Kidney capillary endothelial cell (primary cell): ENCODE measurements around the gene CCDC27.
A peak's percentile ranks its signal among the peaks of the same experiment; 100 is the strongest.
"Not testable (repeated sequence)": the region's sequence is repeated elsewhere in the genome, so short reads cannot be mapped to it uniquely, and the experiment has no call there.

Source experiments
- DNase-seq: peaks from one replicate; pipeline ENCODE4 v3.0.0-alpha.2; 2018; ENCODE audit warnings: low spot score

CCDC27 gene

GRCh38 chr1:3736708-3737107 lies 15.5 kb upstream of the CCDC27 start:
- no peak for DNase-seq

DNA sequence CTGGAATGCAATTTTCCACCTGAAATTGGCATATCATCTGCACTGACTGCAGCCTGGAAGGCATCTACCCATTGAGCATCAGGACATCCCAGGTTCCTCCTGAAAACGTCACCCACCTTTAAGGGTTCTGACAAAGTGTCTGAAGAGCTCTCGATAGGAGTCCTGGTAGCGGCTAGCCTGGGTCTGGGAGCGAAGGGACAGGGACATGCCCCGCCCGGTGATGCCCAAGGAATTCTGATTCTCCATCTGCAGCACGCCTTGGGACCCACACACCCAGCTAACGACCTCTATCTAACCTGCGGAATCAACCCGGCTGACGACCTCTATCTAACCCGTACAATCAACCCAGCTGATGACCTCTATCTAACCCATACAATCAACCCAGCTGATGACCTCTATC lies 13.3 kb upstream of the CCDC27 start:
- DNase-seq = no peak

DNA sequence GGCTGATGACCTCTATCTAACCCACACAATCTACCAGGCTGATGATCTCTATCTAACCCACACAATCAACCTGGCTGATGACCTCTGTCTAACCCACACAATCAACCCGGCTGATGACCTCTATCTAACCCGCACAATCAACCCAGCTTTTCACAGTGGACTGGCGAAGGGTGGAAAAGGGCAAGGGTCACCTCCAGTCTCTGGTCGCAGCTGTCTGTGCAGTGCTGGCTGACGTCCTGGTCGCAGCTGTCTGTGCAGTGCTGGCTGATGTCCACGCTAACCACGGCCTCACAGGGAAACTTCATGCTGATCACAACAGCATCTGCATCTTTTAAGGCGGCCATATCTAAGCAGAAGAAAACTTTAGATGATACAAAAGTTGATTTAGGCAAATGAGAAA lies 12.2 kb upstream of the CCDC27 start:
- DNase-seq = no peak

DNA sequence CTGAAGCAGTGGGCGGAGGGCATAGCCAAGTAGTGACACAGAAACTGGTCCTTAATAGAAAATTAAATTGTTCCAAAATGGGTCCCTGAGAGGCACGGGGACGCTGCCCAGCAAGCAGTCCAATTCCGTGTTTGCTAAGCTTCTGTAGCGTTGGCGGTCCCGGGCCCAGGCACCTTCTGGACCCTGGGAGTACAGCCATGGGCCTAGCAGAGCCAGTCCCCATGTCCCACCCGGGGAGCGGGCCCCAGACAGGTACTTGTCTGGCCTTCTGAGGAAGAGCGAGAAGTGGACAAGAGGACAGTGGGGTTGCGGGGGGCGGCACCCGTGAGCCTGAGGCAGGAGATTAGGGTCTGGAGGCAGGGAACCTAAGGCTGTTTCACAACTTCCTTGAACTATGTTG lies 11.5 kb upstream of the CCDC27 start:
- DNase-seq = no peak

GRCh38 chr1:3741566-3742438 lies 10.4 kb upstream of the CCDC27 start:
- no peak for DNase-seq

GRCh38 chr1:3742439-3743298 lies 9.6 kb upstream of the CCDC27 start:
- DNase-seq = no peak

DNA sequence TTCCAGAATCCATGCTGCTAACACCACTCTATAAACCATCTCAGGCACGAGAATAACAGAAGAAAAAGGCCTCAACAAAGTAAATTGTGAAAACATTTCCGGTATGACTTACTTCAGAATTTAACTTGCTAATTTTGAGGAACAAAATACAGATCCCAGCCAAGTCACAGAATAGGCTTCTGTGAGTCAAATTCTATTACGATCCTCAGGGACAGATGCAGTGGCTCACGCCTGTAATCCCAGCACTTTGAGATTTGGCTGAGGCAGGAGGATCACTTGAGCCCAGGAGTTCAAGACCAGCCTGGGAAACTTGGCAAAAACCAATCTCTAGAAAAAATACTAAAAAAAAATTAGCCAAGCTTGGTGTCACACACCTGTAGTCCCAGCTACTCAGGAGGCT lies 8.8 kb upstream of the CCDC27 start:
- no peak for DNase-seq

- DNase-seq = no peak
These were observed 8.4 kb upstream of the CCDC27 start for GRCh38 chr1:3743826-3744225.

DNA sequence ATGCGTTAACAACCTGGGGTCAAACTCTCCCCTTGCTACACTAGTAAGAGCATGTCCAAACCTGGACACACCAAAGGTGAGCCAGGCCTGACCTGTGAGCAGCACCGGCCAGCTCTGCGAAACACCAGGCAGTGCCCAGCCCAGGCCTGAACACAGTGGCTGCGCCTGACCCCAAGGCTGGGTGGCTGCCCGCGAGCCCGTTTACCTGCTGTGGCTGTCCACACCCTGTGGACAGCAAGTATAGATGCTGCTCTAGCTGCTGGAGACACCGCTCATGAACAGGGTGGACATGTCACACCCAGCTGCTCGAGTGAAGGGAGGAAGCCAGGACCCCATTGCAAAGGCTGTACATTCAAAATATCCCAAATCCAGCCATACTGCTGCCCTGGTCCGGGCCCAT lies 7.6 kb upstream of the CCDC27 start:
- no peak for DNase-seq

- no peak for DNase-seq
These were observed 7.2 kb upstream of the CCDC27 start for GRCh38 chr1:3745071-3745470.

- no peak for DNase-seq
These were observed 6.5 kb upstream of the CCDC27 start for GRCh38 chr1:3745590-3746381.

- DNase-seq = no peak
These were observed 5.8 kb upstream of the CCDC27 start for GRCh38 chr1:3746389-3746829.

- peak; percentile 48 for DNase-seq
These were observed 5.3 kb upstream of the CCDC27 start for GRCh38 chr1:3746830-3747521.

GRCh38 chr1:3747522-3747848 lies 4.8 kb upstream of the CCDC27 start:
- DNase-seq = no peak

- no peak for DNase-seq
These were observed 4.3 kb upstream of the CCDC27 start for GRCh38 chr1:3747903-3748302.

DNA sequence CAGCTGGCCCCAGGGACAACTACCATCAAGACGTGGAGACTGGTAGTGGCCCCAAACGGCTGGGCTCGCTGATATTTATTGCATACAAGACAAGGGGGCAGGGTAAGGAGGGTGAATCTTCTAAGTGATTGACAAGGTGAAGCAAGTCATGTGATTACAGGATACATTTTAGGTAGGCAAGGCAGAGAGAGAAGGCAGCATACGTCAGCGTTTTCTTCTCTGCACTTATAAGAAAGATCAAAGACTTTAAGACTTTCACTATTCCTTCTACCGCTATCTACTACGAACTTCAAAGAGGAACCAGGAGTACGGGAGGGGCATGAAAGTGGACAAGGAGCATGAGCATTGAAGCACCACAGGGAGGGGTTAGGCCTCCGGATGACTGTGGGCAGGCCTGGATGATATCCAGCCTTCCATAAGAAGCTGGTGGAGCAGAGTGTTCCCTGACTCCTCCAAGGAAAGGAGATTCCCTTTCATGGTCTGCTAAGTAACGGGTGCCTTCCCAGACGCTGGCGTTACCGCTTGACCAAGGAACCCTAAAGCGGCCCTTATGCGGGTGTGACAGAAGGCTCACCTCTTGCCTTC lies 3.8 kb upstream of the CCDC27 start:
- DNase-seq = not testable (repeated sequence)

- no peak for DNase-seq
These were observed 2.7 kb upstream of the CCDC27 start for GRCh38 chr1:3749512-3749911.

DNA sequence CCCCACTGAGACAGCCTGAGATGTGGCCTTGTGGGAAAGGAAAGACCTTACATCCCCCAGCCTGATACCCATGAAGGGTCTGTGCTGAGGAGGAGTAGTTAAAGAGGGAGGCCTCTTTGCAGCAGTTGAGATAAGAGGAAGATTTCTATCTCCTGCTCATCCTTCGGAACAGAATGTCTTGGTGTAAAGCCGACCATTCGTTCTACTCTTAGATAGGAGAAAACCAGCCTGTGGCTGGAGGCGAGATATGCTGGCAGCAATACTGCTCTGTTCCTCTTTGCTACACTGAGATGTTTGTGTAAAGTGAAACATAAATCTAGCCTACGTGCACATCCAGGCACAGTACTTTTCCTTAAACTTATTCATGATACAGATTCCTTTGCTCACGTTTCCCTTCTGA lies 1.5 kb upstream of the CCDC27 start:
- DNase-seq = no peak

DNA sequence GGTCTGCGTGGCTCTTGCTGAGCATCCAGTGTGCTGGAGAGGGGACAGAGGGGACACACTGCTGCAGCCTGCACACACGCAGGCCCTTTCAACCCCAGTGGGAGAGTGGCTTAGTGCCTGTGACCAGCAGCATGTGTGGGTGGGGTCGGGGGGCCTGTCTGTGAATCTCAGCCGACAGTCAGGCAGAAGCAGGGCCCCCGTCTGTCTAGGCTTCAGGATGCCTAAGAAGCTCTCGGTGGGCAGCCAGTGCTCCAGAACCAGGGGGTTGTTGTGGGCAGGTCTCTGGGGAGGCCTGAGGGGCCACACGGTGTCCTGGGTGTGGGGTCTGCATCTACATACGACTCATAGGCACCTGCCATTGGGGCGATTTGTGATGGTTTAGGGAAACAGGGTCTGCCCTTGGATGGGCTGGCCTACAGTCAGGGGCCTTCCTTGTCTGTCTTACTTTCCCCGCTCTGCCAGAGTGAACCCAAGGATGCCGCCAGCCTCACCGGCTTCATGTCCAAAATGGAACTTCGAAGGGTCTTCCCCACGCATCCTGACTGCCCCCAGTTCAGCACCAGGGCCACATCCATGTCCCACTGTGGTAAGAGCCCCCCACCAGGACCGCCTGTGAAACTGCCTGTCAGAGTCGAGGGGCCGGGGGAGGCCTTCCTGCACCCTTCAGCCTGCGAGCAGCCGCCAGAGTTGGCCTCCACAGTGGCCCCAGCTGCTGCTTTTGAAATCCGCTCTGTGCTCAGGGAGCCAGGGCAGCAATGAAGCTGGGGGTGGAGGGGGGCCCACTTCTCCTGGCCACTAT lies 1.6 kb downstream of the CCDC27 start:
- DNase-seq = no peak

GRCh38 chr1:3756394-3756793 lies 4.1 kb downstream of the CCDC27 start:
- DNase-seq = no peak

DNA sequence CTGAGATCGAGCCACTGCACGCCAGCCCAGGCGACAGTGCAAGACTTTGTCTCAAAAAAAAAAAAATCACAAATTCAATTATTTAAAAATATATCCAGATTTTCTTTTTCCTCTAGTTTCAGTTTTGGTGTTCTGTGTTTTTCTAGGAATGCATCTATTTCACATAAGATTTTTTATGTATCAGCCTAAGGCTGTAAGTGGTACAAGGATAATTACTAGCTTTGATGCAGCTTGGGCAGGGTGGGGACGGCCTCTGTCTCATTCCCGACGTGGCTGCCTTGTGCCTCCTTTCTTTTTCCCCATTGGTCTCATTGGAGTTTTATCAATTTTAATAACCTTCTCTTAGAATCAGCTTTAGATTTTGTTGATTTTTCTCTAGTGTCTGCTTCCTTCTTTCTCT lies 6.9 kb downstream of the CCDC27 start:
- no peak for DNase-seq
